Activated naive CD4-positive, alpha-beta T cell treated with anti-CD3 and anti-CD28 coated beads, Interleukin-2, amount 50 U/mL, for 24 hours (primary cell): Measurements from ENCODE around the gene CSNK1D.

Experiments
- H3K27ac Mint-ChIP-seq: one replicate; pipeline ENCODE4 v1.8.0; 2021; ENCODE audit warnings: mild to moderate bottlenecking, mixed read lengths
- H3K27me3 Mint-ChIP-seq: one replicate; pipeline ENCODE4 v1.8.0; 2021; ENCODE audit warnings: mixed read lengths
- H3K36me3 Mint-ChIP-seq: one replicate; pipeline ENCODE4 v1.8.0; 2021; ENCODE audit warnings: mixed read lengths
- H3K4me1 Mint-ChIP-seq: one replicate; pipeline ENCODE4 v1.8.0; 2021; ENCODE audit warnings: mixed read lengths
- H3K4me3 Mint-ChIP-seq: one replicate; pipeline ENCODE4 v1.8.0; 2021; ENCODE audit warnings: mild to moderate bottlenecking, mixed read lengths
- H3K9me3 Mint-ChIP-seq: one replicate; pipeline ENCODE4 v1.8.0; 2021; ENCODE audit warnings: mixed read lengths

The CSNK1D gene

DNA sequence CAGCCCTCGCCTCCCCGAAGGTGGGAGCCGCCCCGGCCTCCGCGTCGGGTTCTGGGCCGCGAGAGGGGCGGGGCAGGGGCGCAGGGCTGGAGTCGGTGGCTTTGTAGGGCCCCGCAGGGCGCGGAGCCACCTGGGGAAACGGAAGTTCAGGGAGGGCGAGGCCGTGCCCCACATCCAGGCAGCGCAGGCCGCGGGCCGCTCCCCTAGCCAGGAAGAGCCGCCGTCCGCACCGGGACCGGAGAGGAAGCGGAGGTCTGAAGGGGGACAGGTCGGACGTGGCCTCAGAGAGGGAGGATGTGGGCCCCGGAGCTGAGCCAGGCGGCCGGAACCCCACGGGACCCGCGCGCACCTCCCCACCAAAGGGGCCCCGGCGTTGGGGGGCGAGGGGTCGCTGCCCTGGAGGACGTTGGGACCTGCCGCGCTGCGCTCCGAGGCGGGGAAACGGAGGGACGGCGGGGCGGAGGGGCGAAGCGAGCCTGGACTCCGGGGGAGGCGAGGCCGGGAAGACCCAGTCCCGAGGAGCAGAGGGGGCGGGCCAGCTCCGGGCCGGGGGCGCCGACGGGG, 45.1 kb downstream of the CSNK1D start:
- Mint-ChIP-seq H3K9me3 (no peaks in the 10 kb centered on the region), H3K27me3 (no peaks in the 10 kb centered on the region), H3K27ac (no peak overlapping the region), H3K4me3 (peak overlapping the region; percentile 76), H3K36me3 (no peaks in the 10 kb centered on the region), H3K4me1 (peaks cover 9% of the 10 kb centered on the region)

DNA sequence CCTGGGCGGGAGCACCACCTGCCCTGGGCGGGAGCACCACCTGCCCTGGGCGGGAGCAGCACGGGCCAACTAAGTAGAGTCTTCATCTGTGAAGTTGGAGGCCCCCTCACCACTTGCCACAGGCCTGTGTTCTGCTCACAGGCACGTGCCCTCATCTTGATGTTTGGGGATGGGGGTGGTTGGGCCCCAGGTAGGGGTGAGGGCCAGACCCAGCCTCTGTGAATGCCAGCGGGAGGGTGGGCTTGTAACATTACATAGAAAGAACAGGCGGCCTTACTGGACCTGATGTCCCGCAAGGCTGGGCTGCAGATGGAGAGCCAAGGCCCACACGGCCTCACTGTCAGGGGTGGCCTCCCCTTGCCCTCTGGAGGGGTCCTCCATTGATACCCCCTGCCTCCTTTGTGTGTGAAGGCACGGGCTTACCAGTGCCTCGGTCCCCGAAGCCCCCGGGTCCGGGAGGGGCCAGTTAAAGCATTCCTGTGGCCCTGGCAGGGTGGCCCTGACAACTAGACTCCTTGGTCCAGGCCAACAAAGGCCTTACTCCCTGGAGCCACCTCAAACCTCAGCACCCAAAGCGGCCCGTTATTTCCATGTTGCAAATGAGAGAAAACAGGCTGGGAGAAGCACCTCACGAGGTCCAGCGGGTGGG, 45.7 kb downstream of the CSNK1D start:
- H3K27ac Mint-ChIP-seq = no peak overlapping the region
- peak overlapping the region; percentile 76 for H3K4me3 Mint-ChIP-seq
- no peaks in the 10 kb centered on the region for H3K36me3 Mint-ChIP-seq
- no peaks in the 10 kb centered on the region for H3K9me3 Mint-ChIP-seq
- H3K4me1 Mint-ChIP-seq = peaks cover 9% of the 10 kb centered on the region
- no peaks in the 10 kb centered on the region for H3K27me3 Mint-ChIP-seq

DNA sequence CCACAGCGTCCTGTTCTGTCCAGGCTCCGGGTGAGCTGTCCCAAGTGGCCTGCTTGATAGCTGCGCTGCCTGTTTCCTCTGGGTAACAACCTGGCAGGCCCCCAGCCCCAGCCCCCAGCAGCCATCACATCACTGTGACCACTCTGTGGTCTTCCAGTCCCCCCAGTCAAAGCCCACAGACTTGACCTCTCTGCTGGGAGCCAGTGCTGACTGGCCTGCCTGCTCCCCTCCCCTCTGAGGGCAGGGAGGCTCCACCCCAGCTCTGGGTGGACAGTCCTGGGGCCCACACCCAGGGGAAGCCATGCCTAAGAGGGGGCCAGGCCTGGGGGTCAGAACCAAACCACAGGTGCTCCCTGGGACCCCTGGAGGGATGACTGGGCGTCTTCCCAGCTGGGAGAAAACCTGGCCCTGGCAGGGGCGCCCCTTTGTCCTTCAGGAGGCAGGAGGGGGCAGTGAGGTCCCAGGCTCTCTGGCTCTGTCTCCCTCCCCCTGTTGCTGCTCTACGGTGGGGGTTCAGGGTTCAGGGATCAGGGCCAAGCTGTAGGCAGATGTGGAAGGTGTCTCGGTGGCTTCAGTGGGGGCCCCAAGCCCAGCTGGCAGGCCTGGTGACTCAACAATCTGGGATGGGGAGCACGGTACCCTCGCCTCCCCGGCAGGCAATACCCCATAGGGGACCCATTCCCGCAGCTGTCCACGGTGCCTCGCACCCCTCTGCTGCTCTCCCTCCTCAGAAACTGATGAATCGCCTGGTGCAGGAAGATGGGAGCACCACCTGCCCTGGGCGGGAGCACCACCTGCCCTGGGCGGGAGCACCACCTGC, 46.5 kb downstream of the CSNK1D start:
- Mint-ChIP-seq H3K27ac (no peak overlapping the region), H3K36me3 (no peaks in the 10 kb centered on the region), H3K27me3 (no peaks in the 10 kb centered on the region), H3K9me3 (no peaks in the 10 kb centered on the region), H3K4me1 (peaks cover 9% of the 10 kb centered on the region), H3K4me3 (no peak overlapping the region)

DNA sequence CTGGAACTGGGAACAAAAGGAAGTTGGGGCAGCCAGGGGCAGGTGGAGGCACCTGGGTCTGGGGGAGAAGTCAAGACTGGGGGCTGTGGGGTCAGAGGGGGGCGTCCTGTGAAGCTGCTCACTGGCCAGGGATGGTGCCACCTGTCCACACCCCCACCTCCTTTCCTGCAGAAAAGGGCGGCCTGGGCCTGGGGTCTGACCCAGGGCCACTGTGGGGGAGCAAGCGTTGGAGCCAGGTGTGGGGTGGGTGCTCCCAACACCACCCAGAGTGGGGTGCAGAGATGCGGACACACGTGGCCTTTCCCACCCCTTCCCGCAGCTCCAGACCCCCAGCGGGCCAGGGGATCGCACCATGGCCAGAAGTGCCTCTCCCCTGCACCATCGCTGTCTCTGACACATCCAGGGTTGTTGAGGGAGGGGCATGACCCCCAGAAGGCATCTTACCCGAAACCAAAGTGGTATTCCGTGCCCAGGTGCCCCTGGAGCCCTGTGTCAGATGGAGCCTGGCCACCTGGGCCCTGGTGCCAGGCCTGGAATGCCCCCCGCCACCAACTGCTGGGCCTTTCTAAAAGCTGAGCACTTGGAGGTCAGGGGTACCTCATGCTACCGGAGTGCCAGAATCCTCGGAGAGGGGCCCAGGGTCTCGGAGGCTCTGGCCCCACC, 47.2 kb downstream of the CSNK1D start:
- peaks cover 9% of the 10 kb centered on the region for H3K4me1 Mint-ChIP-seq
- no peaks in the 10 kb centered on the region for H3K27me3 Mint-ChIP-seq
- no peak overlapping the region for H3K27ac Mint-ChIP-seq
- H3K4me3 Mint-ChIP-seq = no peak overlapping the region
- no peaks in the 10 kb centered on the region for H3K9me3 Mint-ChIP-seq
- H3K36me3 Mint-ChIP-seq = no peaks in the 10 kb centered on the region

DNA sequence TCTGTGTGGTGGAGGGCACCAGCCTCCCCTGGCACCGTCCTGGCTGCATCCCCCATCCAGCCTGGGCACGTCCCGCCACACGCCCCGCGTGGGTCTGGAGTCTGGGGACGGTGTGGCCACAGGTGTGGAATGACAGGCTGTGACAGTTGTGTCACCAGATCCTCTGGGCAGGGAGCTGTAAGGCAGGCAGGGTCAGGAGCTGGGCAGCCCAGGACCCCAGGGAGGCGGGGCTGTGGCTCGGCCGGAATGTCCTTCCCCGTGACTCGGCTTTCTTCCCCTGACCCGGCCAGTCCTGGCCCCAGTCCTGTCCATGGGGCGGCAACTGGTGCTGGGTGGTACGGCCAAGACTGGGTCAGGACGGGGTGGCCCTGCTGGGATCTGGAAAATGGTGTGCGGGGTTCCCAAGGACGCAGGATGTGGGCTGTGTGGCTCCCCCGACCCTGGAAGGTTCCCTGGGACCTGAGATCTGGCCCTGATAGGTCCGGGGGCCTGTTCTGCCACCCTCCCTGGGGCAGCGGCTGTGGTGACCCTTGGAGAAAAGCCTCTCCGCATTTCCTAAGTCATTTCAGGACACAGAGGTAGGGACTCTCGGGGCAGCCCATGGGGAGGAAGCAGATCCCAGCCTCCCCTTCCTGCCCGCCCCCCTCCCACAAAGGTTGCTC, 48.0 kb downstream of the CSNK1D start:
- Mint-ChIP-seq H3K27ac (no peak overlapping the region), H3K4me3 (no peak overlapping the region), H3K9me3 (no peaks in the 10 kb centered on the region), H3K4me1 (peaks cover 9% of the 10 kb centered on the region), H3K36me3 (no peaks in the 10 kb centered on the region), H3K27me3 (no peaks in the 10 kb centered on the region)

DNA sequence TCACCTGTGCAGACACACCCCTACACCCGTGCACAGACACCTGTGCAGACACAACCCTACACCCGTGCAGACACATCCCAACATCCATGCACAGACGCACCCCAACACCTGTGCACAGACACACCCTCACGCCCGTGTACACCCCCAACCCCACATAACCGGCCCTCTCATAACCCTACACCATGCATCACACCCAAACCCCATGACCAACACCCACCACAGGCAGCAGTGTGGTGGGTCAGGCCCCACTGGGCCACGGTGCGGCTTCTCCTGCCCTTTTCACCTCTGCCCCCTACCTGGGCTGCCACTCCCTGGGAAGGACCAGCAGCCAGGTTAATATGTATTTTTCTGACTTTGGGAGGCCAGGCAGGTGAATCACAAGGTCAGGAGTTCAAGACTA, 48.8 kb downstream of the CSNK1D start:
- no peak overlapping the region for H3K4me3 Mint-ChIP-seq
- H3K27ac Mint-ChIP-seq = no peak overlapping the region
- H3K36me3 Mint-ChIP-seq = no peaks in the 10 kb centered on the region
- no peaks in the 10 kb centered on the region for H3K9me3 Mint-ChIP-seq
- H3K4me1 Mint-ChIP-seq = peaks cover 3% of the 10 kb centered on the region
- no peaks in the 10 kb centered on the region for H3K27me3 Mint-ChIP-seq

DNA sequence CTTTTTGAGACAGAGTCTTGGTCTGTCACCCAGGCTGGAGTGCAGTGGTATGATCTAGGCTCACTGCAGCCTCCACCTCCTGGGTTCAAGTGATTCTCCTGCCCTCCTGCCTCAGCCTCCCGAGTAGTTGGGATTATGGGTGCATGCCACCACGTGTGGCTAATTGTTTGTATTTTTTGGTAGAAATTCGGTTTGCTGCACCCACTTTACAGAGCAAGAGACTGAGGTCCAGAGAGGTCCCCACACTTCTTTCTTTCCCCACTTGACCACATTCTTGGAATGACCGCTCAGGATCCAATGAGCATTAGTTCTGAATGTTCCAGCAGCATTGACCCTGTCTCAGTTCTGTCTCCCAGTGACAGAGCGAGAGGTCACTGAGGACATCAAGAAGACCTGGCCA, 50.0 kb downstream of the CSNK1D start:
- no peaks in the 10 kb centered on the region for H3K27me3 Mint-ChIP-seq
- H3K4me1 Mint-ChIP-seq = peaks cover 3% of the 10 kb centered on the region
- H3K36me3 Mint-ChIP-seq = no peaks in the 10 kb centered on the region
- H3K27ac Mint-ChIP-seq = no peak overlapping the region
- H3K9me3 Mint-ChIP-seq = no peaks in the 10 kb centered on the region
- no peak overlapping the region for H3K4me3 Mint-ChIP-seq

DNA sequence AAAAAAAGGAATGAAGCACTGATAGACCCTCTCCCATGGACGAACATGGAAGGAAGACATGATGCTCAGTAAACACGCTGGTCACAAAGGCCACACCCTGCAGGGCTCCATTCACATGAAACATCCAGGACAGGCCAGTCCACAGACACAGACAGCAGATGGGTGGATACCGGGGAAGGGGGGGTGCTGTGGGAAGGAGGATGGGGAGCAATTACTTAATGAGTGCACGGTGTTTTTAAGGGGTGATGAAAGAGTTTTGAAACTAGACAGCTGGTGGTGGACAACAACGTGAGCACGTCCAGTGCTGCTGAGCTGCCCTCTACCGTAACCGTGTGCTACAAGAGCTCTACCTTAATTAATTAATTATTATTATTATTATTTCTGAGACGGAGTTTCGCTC, 50.7 kb downstream of the CSNK1D start:
- H3K4me1 Mint-ChIP-seq = peaks cover 3% of the 10 kb centered on the region
- no peak overlapping the region for H3K4me3 Mint-ChIP-seq
- no peak overlapping the region for H3K27ac Mint-ChIP-seq

DNA sequence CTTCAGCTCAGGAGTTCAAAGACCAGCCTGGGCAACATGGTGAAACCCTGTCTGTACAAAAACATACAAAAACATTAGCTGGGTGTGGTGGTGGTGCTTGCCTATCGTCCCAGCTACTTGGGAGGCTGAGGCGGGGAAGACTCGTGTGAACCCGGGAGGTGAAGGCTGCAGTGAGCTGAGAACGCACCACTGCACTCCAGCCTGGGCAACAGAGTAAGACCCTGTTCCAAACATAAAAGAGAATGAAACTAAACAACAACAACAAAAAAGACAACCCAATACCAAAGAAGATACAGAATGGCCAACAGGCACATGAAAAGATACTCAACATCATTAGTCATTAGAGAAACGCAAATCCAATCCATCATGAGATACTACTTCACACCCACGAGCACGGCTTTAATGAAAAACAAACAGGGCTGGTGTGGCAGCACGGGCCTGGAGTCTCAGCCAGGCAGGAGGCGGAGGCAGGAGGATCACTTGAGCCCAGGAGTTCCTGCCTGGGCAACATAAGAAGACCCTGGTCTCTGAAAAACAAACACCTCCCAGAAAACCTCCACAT, 52.1 kb downstream of the CSNK1D start:
- Mint-ChIP-seq H3K9me3 (no peaks in the 10 kb centered on the region), H3K36me3 (no peaks in the 10 kb centered on the region), H3K27ac (peak overlapping the region; percentile 66), H3K4me3 (no peak overlapping the region), H3K27me3 (no peaks in the 10 kb centered on the region), H3K4me1 (peaks cover 2% of the 10 kb centered on the region)

More for the DNA sequence above, 50.7 kb downstream of the CSNK1D start:
- Mint-ChIP-seq H3K36me3 (no peaks in the 10 kb centered on the region), H3K27me3 (no peaks in the 10 kb centered on the region), H3K9me3 (no peaks in the 10 kb centered on the region)

DNA sequence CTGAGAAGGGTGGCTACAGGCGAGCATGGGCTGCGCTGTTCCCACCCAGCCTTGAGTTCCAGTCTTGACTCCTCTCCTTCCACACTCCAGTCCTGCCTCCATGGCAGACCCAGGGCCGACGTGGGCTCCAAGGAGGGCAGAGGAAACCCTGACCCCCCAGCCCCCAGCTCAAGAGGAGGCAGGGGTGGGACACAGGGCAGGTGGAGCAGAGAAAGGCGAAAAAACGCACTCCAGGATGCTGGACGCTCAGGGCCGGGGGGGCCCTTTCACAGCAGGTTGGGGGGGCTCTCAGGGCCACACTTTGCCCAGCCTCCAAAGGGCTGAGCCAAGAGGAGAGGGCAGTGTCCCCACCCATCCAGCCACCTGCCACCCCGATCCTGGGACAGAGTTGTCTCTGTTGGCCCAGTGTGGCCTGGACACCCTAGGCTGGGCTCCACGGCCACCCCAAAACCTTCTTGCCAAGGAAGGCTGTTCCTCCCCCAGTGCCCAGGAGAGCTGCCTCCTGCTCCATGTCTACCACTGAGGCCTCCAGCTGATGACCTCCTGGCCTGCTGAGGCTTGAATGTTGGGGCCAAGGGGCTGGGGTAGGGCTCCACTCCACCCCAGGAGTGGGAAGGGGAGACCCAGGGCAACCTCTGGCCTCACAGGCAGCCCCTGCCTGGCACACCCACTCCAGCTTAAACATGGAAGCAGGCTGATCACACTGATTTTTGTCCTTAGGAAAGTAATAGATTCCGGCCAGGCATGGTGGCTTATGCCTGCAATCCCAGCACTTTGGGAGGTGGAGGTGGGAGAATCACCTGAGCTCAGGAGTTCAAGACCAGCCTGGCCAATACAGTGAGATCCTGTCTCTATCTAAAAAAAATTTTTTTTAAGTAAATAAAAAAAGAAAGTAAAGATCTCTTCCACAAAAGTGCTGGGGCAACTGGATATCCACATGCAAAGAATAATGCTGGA, 53.5 kb downstream of the CSNK1D start:
- Mint-ChIP-seq H3K27ac (no peak overlapping the region), H3K4me3 (no peak overlapping the region), H3K9me3 (no peaks in the 10 kb centered on the region), H3K4me1 (peaks cover 11% of the 10 kb centered on the region), H3K27me3 (no peaks in the 10 kb centered on the region), H3K36me3 (no peaks in the 10 kb centered on the region)

DNA sequence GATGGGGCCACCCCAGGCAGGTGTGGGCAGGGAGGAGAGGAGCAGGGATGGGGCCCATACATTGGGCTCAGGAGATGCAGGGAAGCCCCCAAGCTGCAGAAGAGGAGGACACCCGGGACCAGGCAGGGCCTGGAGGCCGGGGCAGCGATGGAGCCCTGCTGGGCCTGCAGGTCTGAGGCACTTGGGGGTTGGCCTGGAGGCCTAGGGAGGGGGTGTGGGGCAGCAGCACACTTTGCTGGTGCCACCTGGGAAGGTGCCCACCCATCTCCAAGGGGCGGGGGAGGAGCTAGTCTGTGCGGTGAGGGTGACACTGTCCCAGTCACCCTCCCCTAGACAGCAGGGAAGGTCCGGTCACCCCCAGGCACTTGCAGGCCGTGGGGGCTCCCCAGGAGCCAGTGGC, 54.4 kb downstream of the CSNK1D start:
- peaks cover 17% of the 10 kb centered on the region for H3K4me1 Mint-ChIP-seq
- H3K27me3 Mint-ChIP-seq = no peaks in the 10 kb centered on the region
- H3K4me3 Mint-ChIP-seq = no peak overlapping the region
- H3K36me3 Mint-ChIP-seq = no peaks in the 10 kb centered on the region
- no peak overlapping the region for H3K27ac Mint-ChIP-seq
- no peaks in the 10 kb centered on the region for H3K9me3 Mint-ChIP-seq

DNA sequence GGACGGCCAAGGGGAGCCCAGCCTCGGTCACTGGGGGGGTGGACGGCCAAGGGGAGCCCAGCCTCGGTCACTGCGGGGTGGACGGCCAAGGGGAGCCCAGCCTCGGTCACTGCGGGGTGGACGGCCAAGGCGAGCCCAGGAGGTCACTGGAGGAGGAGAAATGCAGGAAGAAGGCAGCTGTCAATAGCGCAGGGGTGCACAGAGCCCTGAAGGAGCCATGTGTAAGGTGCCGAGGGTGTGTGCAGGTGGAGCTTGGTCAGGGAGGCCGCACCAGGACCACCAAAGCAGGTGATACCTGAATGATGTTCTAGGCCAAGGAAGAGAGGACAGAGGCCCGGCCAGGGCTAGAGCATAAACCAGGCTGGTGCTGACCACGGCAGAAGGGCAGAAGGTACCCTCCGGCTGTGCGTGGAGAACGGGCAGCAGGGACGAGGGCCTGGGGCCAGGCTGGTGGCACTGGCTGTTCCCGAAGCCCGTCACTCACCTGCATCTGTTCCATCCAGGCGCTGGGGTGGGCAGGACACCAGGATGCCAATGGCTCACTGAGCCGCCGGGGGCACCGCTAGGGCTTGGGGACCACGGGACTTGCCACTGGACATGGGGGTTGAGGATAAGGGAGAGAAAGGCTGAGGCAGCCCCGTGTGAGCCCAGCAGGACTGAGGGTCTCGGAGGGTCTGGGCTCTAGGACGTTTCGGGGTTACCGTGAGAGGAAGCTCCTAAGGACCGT, 55.0 kb downstream of the CSNK1D start:
- Mint-ChIP-seq H3K27me3 (no peaks in the 10 kb centered on the region), H3K27ac (no peak overlapping the region), H3K36me3 (no peaks in the 10 kb centered on the region), H3K4me1 (peaks cover 21% of the 10 kb centered on the region), H3K9me3 (no peaks in the 10 kb centered on the region), H3K4me3 (no peak overlapping the region)

DNA sequence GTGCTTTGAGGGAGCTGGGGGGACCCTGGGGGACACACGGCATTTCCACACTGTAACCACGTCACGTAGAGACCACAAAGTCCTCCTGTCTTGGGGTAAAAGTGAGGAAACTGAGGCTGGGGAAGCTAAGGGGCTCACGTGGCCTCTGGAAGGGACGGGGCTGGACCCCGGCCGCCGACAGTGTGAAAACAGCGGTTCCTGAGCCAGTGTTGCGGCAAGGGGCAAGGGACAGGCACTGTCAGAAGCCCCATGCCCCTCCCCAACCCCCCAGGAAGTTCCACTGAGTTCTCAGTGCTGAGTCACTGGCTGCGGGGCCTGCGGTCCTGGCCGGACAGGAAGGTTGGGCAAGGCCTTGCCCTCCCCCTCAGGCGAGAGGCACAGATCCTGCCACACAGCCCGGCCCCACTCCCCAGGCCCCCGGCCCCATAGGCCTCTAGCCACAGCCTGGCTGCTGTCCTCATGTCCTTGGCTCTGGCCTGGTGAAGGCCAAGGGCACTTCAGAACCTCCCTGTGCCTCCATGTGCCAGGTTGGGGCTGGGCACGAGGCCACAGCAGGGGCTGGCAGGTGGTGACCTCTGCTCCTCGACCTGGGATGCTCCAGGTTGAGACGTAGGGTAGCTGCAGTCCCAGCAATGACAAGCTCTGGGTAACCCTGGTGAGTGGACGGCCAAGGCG, 55.8 kb downstream of the CSNK1D start:
- Mint-ChIP-seq H3K4me1 (peaks cover 23% of the 10 kb centered on the region), H3K27ac (no peak overlapping the region), H3K4me3 (no peak overlapping the region), H3K9me3 (no peaks in the 10 kb centered on the region), H3K36me3 (no peaks in the 10 kb centered on the region), H3K27me3 (no peaks in the 10 kb centered on the region)
